H1 (cell line): ENCODE data around the gene CHST11. TPM values are rescaled to one million over a fixed set of nuclear protein-coding genes. Genes with fewer than 3 reads are reported as not detected.

Experiments
- CTCF ChIA-PET: fragments of 300-600 bp; sonication (Branson Sonifier 250); formaldehyde crosslinking; loops from one replicate; lab custom pipeline; 2021; ENCODE audit not compliant: partially characterized antibody; lab: Charles Lee
- POLR2A ChIA-PET: fragments of 300-600 bp; sonication (Branson Sonifier 250); formaldehyde crosslinking; loops from one replicate; lab custom pipeline; 2021; ENCODE audit warnings: inconsistent platforms; ENCODE audit not compliant: partially characterized antibody; lab: Charles Lee
- DNase-seq, 2 experiments: peaks; one replicate each; pipeline versions ENCODE4 v3.0.0 to v3.0.0-alpha.2; 2010 to 2022; ENCODE audit warnings: low spot score in 2 of 2, low read depth in 1 of 2, mixed read lengths in 1 of 2
- FAIRE-seq: peaks from 2 replicates; lab custom pipeline; 2011; peaks lifted over from hg19 to GRCh38; lab: Jason Lieb, UNC
- H2AFZ ChIP-seq: 2 replicates; pipeline ENCODE4 v1.8.1; 2012; ENCODE audit warnings: low read length, inconsistent platforms
- H2AK5ac ChIP-seq: 2 replicates; pipeline ENCODE4 v1.6.1; 2013; ENCODE audit warnings: low read depth, low read length
- H2BK120ac ChIP-seq: replicated peaks from 2 replicates; pipeline ENCODE3; 2013; ENCODE audit warnings: low read depth, low read length, inconsistent platforms
- H2BK12ac ChIP-seq: 2 replicates; pipeline ENCODE4 v1.6.1; 2013; ENCODE audit warnings: low read depth, low read length
- H2BK15ac ChIP-seq: 2 replicates; pipeline ENCODE4 v1.6.1; 2013; ENCODE audit warnings: low read length
- H2BK20ac ChIP-seq: 2 replicates; pipeline ENCODE4 v1.6.1; 2013; ENCODE audit warnings: low read length
- H2BK5ac ChIP-seq: 2 replicates; pipeline ENCODE4 v1.6.1; 2013; ENCODE audit warnings: low read depth, low read length
- H3K14ac ChIP-seq: 2 replicates; pipeline ENCODE4 v1.6.1; 2013; ENCODE audit warnings: inconsistent platforms; ENCODE audit not compliant: insufficient read length
- H3K18ac ChIP-seq: 2 replicates; pipeline ENCODE4 v1.6.1; 2013; ENCODE audit warnings: low read length; ENCODE audit errors: extremely low read depth
- H3K23ac ChIP-seq: 2 replicates; pipeline ENCODE4 v1.6.1; 2013; ENCODE audit warnings: inconsistent platforms; ENCODE audit not compliant: insufficient read length
- H3K23me2 ChIP-seq: 2 replicates; pipeline ENCODE4 v1.6.1; 2013; ENCODE audit warnings: low read depth, low read length
- H3K27ac ChIP-seq: 2 replicates; pipeline ENCODE4 v1.6.1; 2011; ENCODE audit warnings: low read depth, low read length, inconsistent platforms
- H3K27me3 ChIP-seq, 4 experiments: replicated peaks in 1 of 4; 1 replicate in 1 of 4; 2 replicates in 3 of 4; pipeline versions ENCODE4 v1.6.1 to v1.8.1; 2011 to 2013; ENCODE audit warnings: low read length in 3 of 4, mild to moderate bottlenecking in 3 of 4, inconsistent platforms in 2 of 4, mixed read lengths in 2 of 4, moderate library complexity in 1 of 4; ENCODE audit not compliant: control insufficient read depth in 3 of 4, insufficient read depth in 3 of 4; ENCODE audit errors: extremely low read depth in 1 of 4
- H3K36me3 ChIP-seq, 4 experiments: 2 replicates each; pipeline versions ENCODE4 v1.6.1 to v1.8.1; 2011 to 2013; ENCODE audit warnings: mild to moderate bottlenecking in 4 of 4, low read length in 3 of 4, moderate library complexity in 2 of 4, control low read depth in 1 of 4, inconsistent platforms in 1 of 4; ENCODE audit not compliant: insufficient read depth in 4 of 4, control insufficient read depth in 2 of 4
- H3K4ac ChIP-seq: replicated peaks from 2 replicates; pipeline ENCODE3; 2013; ENCODE audit warnings: low read length, low read depth, mixed read lengths, inconsistent platforms; ENCODE audit not compliant: insufficient read length
- H3K4me1 ChIP-seq, 4 experiments: replicated peaks in 1 of 4; 1 replicate in 1 of 4; 2 replicates in 3 of 4; pipeline versions ENCODE4 v1.6.1 to v1.8.1; 2011 to 2013; ENCODE audit warnings: low read length in 3 of 4, inconsistent platforms in 2 of 4, mixed read lengths in 1 of 4; ENCODE audit not compliant: insufficient read depth in 4 of 4, control insufficient read depth in 3 of 4
- H3K4me2 ChIP-seq, 2 experiments: 2 replicates each; pipeline versions ENCODE4 v1.6.1 to v1.8.1; 2011 to 2013; ENCODE audit warnings: low read depth in 2 of 2, low read length in 2 of 2, control low read depth in 1 of 2, inconsistent platforms in 1 of 2, mild to moderate bottlenecking in 1 of 2; ENCODE audit not compliant: insufficient read depth in 1 of 2
- H3K4me3 ChIP-seq, 4 experiments: fragments of 200-600, 300-600 bp in 1 of 4; sonication (generic), shearing (Covaris generic), sonication (Bioruptor Twin) in 1 of 4; 2 replicates each; pipeline versions ENCODE4 v1.5.1 to v1.8.1; 2011 to 2016; ENCODE audit warnings: low read length in 4 of 4, low read depth in 3 of 4, control low read depth in 2 of 4, inconsistent platforms in 2 of 4, mild to moderate bottlenecking in 2 of 4, mixed read lengths in 1 of 4, moderate library complexity in 1 of 4; ENCODE audit not compliant: insufficient read depth in 2 of 4; ENCODE audit errors: extremely low read depth in 1 of 4
- H3K56ac ChIP-seq: replicated peaks from 2 replicates; pipeline ENCODE3; 2013; ENCODE audit warnings: low read depth, mild to moderate bottlenecking, mixed read lengths, low read length, inconsistent platforms; ENCODE audit not compliant: insufficient read length
- H3K79me1 ChIP-seq: 2 replicates; pipeline ENCODE4 v1.6.1; 2013; ENCODE audit warnings: low read depth, low read length, control low read depth
- H3K79me2 ChIP-seq, 2 experiments: 2 replicates each; pipeline versions ENCODE4 v1.6.1 to v1.8.1; 2012 to 2013; ENCODE audit warnings: low read length in 2 of 2, mild to moderate bottlenecking in 2 of 2, inconsistent platforms in 1 of 2; ENCODE audit not compliant: insufficient read depth in 2 of 2, control insufficient read depth in 1 of 2
- H3K9ac ChIP-seq, 4 experiments: replicated peaks in 1 of 4; 1 replicate in 1 of 4; 2 replicates in 3 of 4; pipeline versions ENCODE4 v1.6.1 to v1.8.1; 2011 to 2013; ENCODE audit warnings: low read depth in 3 of 4, low read length in 3 of 4, control low read depth in 2 of 4, mild to moderate bottlenecking in 2 of 4, moderate library complexity in 2 of 4, inconsistent platforms in 1 of 4; ENCODE audit errors: extremely low read depth in 1 of 4
- H3K9me3 ChIP-seq, 2 experiments: 2 replicates each; pipeline versions ENCODE4 v1.6.1 to v1.8.1; 2012 to 2013; ENCODE audit warnings: mild to moderate bottlenecking in 2 of 2, moderate library complexity in 2 of 2, control low read depth in 1 of 2, inconsistent platforms in 1 of 2, low read depth in 1 of 2, low read length in 1 of 2, mixed read lengths in 1 of 2; ENCODE audit not compliant: insufficient read depth in 2 of 2
- H4K20me1 ChIP-seq, 2 experiments: replicated peaks in 1 of 2; 2 replicates each; pipeline versions ENCODE3 to v1.8.1; 2011 to 2013; ENCODE audit warnings: inconsistent platforms in 2 of 2, low read length in 2 of 2, mild to moderate bottlenecking in 1 of 2; ENCODE audit not compliant: insufficient read depth in 2 of 2, control insufficient read depth in 1 of 2
- H4K5ac ChIP-seq: 2 replicates; pipeline ENCODE4 v1.6.1; 2013; ENCODE audit warnings: low read length, low read depth, mixed read lengths, inconsistent platforms; ENCODE audit not compliant: insufficient read length
- H4K8ac ChIP-seq: 2 replicates; pipeline ENCODE4 v1.8.0; 2013; ENCODE audit warnings: mild to moderate bottlenecking, moderate library complexity, low read length, inconsistent platforms; ENCODE audit not compliant: insufficient read depth; ENCODE audit errors: extremely low read depth
- H4K91ac ChIP-seq: replicated peaks from 2 replicates; pipeline ENCODE3; 2013; ENCODE audit warnings: low read length, mixed read lengths, inconsistent platforms; ENCODE audit not compliant: insufficient read length
- ASH2L ChIP-seq: fragments of 200-600, 300-600 bp; sonication (generic); IDR thresholded peaks from one replicate; pipeline ENCODE4 v1.7.1; 2017; ENCODE audit warnings: low read length
- CBX8 ChIP-seq: fragments of 300-800, 300-1000 bp; sonication (generic); IDR thresholded peaks from 2 replicates; pipeline ENCODE4 v1.7.1; 2016; ENCODE audit warnings: low read depth, low read length, borderline replicate concordance
- CEBPB ChIP-seq: IDR thresholded peaks from 2 replicates; pipeline ENCODE4 v1.6.1; 2012; ENCODE audit warnings: low read depth, low read length
- GTF2F1 ChIP-seq: IDR thresholded peaks from 2 replicates; pipeline ENCODE4 v1.6.1; 2012; ENCODE audit warnings: low read depth, low read length, improper control_type of control experiment, borderline replicate concordance
- KDM5A ChIP-seq: fragments of 200-600 bp; IDR thresholded peaks from 2 replicates; pipeline ENCODE4 v1.7.1; 2012; ENCODE audit warnings: mild to moderate bottlenecking, low read length, inconsistent platforms, mixed read lengths
- NANOG ChIP-seq: IDR thresholded peaks from 2 replicates; pipeline ENCODE4 v1.6.1; 2011; ENCODE audit warnings: low read length, low read depth, mild to moderate bottlenecking, inconsistent platforms; ENCODE audit not compliant: insufficient read depth, poor library complexity, severe bottlenecking
- NRF1 ChIP-seq: IDR thresholded peaks from 2 replicates; pipeline ENCODE4 v1.6.1; 2011; ENCODE audit warnings: mild to moderate bottlenecking, low read depth, low read length, improper control_type of control experiment
- PHF8 ChIP-seq: fragments of 200-600 bp; sonication (generic); conservative IDR thresholded peaks from 2 replicates; pipeline ENCODE4 v1.7.1; 2012; ENCODE audit warnings: low read depth, mild to moderate bottlenecking, inconsistent platforms, low read length, moderate library complexity
- RNF2 ChIP-seq: fragments of 200-900, 300-1000 bp; sonication (generic); IDR thresholded peaks from 2 replicates; pipeline ENCODE4 v1.7.1; 2016; ENCODE audit warnings: borderline replicate concordance, low read depth, mild to moderate bottlenecking, antibody characterized with exemption, low read length; ENCODE audit not compliant: poor library complexity, severe bottlenecking; ENCODE audit errors: missing control alignments
- WGBS, 2 experiments: shearing (Covaris generic) in 1 of 2; methylation state at CpG; one replicate each; pipeline versions ENCODE4 v1.1.6 to v1.1.7; 2013 to 2015; ENCODE audit warnings: low lambda C conversion rate in 2 of 2, mixed read lengths in 2 of 2, inconsistent platforms in 1 of 2, low coverage in 1 of 2, missing lambda C conversion rate in 1 of 2; ENCODE audit not compliant: insufficient replicate concordance in 2 of 2, insufficient coverage in 1 of 2, insufficient read length in 1 of 2; ENCODE audit errors: extremely low coverage in 1 of 2, missing lambda C conversion rate in 1 of 2; 5-methylcytosine and 5-hydroxymethylcytosine counted together
- polyA plus RNA-seq, 7 experiments: library from polyadenylated mRNA; depleted of rRNA in 3 of 7; stranded (reverse) in 5 of 7; unstranded in 2 of 7; fragments of >200 nt in 5 of 7; fragments of 200-250 nt in 2 of 7; gene quantifications; 1 replicate in 5 of 7; 2 replicates in 1 of 7; 4 replicates in 1 of 7; pipeline versions ENCODE4 v1.2.1 to v1.2.3, GENCODE V29; 2011 to 2013; ENCODE audit warnings: missing spikeins in 2 of 7, mixed read lengths in 2 of 7
- total RNA-seq: library from RNA; stranded (reverse); fragmentation: NEBNext Ultra II Directional; extraction: Animal tissue kit (Norgen Biotek cat#: 25700); gene quantifications from 2 replicates; pipeline ENCODE4 v1.2.1, GENCODE V29; 2021
- TF ChIP-seq, protein P1 (sequence below): IDR thresholded peaks from 2 replicates; pipeline ENCODE4 v1.6.1; 2011; ENCODE audit warnings: low read depth, mild to moderate bottlenecking, low read length; ENCODE audit not compliant: insufficient read depth

Gene CHST11
- total and polyA plus RNA-seq, 2 of the 8 experiments (the other 6 are each of a cell fraction or from before 2014, with no cell fraction given): 14.4 to 20.8 TPM

DNA sequence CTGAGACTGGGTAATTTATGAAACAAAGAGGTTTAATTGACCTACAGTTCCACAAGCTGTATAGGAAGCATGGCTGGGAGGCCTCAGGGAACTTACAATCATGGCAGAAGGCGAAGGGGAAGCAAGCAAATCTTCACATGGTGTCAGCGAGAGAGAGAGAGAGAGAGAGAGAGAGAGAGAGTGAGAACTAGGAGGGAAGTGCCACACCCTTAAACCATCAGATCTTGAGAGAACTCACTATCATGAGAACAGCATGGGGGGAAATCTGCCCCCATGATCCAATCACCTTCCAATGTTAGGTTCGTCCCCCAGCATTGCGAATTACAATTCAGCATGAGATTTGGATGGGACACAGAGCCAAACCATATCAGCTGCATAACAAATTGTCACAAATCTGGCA is 96.7 kb downstream of the CHST11 start:
- H2BK120ac ChIP-seq: no peak overlapping the region
- H3K4me1 ChIP-seq: no peaks in the 10 kb centered on the region
- H2AFZ ChIP-seq: no peak overlapping the region
- CTCF ChIA-PET: interaction anchor here (0.7 kb wide), 1 partner anchor 34 kb away, joined by 3 read pairs; no protein-coding TSS in a partner anchor
- no peak overlapping the region for H3K4me3 ChIP-seq
- H3K14ac ChIP-seq: no peak overlapping the region
- H2BK20ac ChIP-seq: no peak overlapping the region
- WGBS, 2 experiments: 97% methylated on average over 4 of the region's 4 CpGs; no CpG with 5 or more reads in 1 of the 2 experiments
- H3K9me3 ChIP-seq: peaks cover 0 to 9% of the 10 kb centered on the region in 2 experiments; a peak in 1 of 4 replicates
- H2BK5ac ChIP-seq: no peak overlapping the region
- no peaks in the 10 kb centered on the region for H3K27me3 ChIP-seq
- POLR2A ChIA-PET: no interaction called here
- no peak overlapping the region for H3K18ac ChIP-seq
- no peak overlapping the region for H3K27ac ChIP-seq
- H4K5ac ChIP-seq: no peak overlapping the region
- H4K91ac ChIP-seq: no peak overlapping the region
- TF ChIP-seq NANOG: no peak
- no peak for TF ChIP-seq GTF2F1
- no peak for TF ChIP-seq CEBPB
- TF ChIP-seq RNF2: no peak
- TF ChIP-seq, protein P1, sequence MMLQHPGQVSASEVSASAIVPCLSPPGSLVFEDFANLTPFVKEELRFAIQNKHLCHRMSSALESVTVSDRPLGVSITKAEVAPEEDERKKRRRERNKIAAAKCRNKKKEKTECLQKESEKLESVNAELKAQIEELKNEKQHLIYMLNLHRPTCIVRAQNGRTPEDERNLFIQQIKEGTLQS: no peak
- TF ChIP-seq KDM5A: no peak
- TF ChIP-seq PHF8: no peak
- no peak for TF ChIP-seq ASH2L
- TF ChIP-seq NRF1: no peak
- no peak for TF ChIP-seq CBX8
- no peak for DNase-seq
- no peak overlapping the region for H3K9ac ChIP-seq
- no peaks in the 10 kb centered on the region for H4K20me1 ChIP-seq
- no peak for FAIRE-seq
- H2BK12ac ChIP-seq: no peak overlapping the region
- no peaks in the 10 kb centered on the region for H3K36me3 ChIP-seq
- no peak overlapping the region for H2AK5ac ChIP-seq
- no peaks in the 10 kb centered on the region for H3K79me1 ChIP-seq
- H3K4me2 ChIP-seq: no peak overlapping the region
- H2BK15ac ChIP-seq: no peak overlapping the region
- H3K23ac ChIP-seq: no peak overlapping the region
- H4K8ac ChIP-seq: no peak overlapping the region
- no peaks in the 10 kb centered on the region for H3K23me2 ChIP-seq
- no peaks in the 10 kb centered on the region for H3K79me2 ChIP-seq
- H3K4ac ChIP-seq: no peak overlapping the region
- no peak overlapping the region for H3K56ac ChIP-seq
